Psoas muscle (tissue), 8 donors: Measurements from ENCODE around the gene MYO15B. TPM values are rescaled to one million over a fixed set of nuclear protein-coding genes. Genes with fewer than 3 reads are reported as not detected.

ENCODE experiments used
- ATAC-seq, 4 donors: fragments of 200-7000 bp; cut with Tn5 transposase; one replicate each; pipeline ENCODE4 v1.9.1; 2020; ENCODE audit warnings: moderate library complexity in 3 of 4, mild to moderate bottlenecking in 2 of 4
- DNase-seq, 2 donors: peaks; one replicate each; pipeline ENCODE4 v3.0.0-alpha.2; 2020
- H3K27ac ChIP-seq: fragments of 200-600 bp; one replicate; pipeline ENCODE4 v1.8.0; 2022
- H3K27me3 ChIP-seq, 3 donors: fragments of 200-600 bp in 1 of 3; one replicate each; pipeline versions ENCODE4 v1.6.1 to v1.8.0; 2013 to 2022; ENCODE audit warnings: low read length in 2 of 3, mild to moderate bottlenecking in 2 of 3, moderate library complexity in 1 of 3; ENCODE audit not compliant: insufficient read depth in 3 of 3
- H3K36me3 ChIP-seq, 2 donors: fragments of 200-600 bp in 1 of 2; one replicate each; pipeline versions ENCODE4 v1.6.1 to v1.8.0; 2013 to 2022; ENCODE audit warnings: low read depth in 1 of 2, mild to moderate bottlenecking in 1 of 2, moderate library complexity in 1 of 2; ENCODE audit not compliant: insufficient read depth in 1 of 2
- H3K4me1 ChIP-seq: fragments of 200-600 bp; one replicate; pipeline ENCODE4 v1.8.0; 2022
- H3K4me3 ChIP-seq: fragments of 200-600 bp; one replicate; pipeline ENCODE4 v1.8.0; 2022; ENCODE audit warnings: mild to moderate bottlenecking
- H3K9me3 ChIP-seq: fragments of 200-600 bp; one replicate; pipeline ENCODE4 v1.8.0; 2022
- CTCF ChIP-seq: fragments of 200-600 bp; IDR thresholded peaks from one replicate; pipeline ENCODE4 v1.8.0; 2022; ENCODE audit warnings: antibody characterized with exemption
- WGBS, 3 donors: extraction: QIAGEN DNeasy Blood & Tissue Kit; methylation state at CpG; one replicate each; pipeline versions ENCODE4 v1.1.6 to v1.1.7; 2013; 5-methylcytosine and 5-hydroxymethylcytosine counted together
- intact Hi-C, 2 donors: fragments of 100-400 bp; cut with DNase I; formaldehyde crosslinking; loops; one replicate each; pipeline versions ENCODE4 v1.11.0 to v1.14.2; 2022
- polyA plus RNA-seq, 3 donors: library from polyadenylated mRNA; stranded (reverse); fragments of 200-250 nt; gene quantifications; one replicate each; pipeline ENCODE4 v1.2.3, GENCODE V29; 2013
- total RNA-seq, 4 donors: library from RNA; stranded (reverse); fragmentation: NEBNext Ultra II Directional in 2 of 4; extraction: Animal tissue kit (Norgen Biotek cat#: 25700) in 2 of 4; gene quantifications; one replicate each; pipeline versions ENCODE4 v1.2.1 to v1.2.4, GENCODE V29; 2021 to 2023
- donor health status: healthy with polysubstance abuse.
- donor health status: DM: no; HTN: no; CAD: no; lungs with moderate emphysema.
- donor health status: Bipolar disorder and iron deficiency.
- donor health status: healthy.
- donor health status: DM: yes; HTN: yes; CAD: no.
- donor health status: DM: no; HTN: no; CAD: no.
- donor health status: DM: no; HTN: no; CAD: no.
- donor health status: DM: yes; HTN: yes; CAD: no.

Gene MYO15B
- total and polyA plus RNA-seq, 7 donors = 5.2 to 28.2 (median 16.7) TPM

GRCh38 chr17:75624021-75624420 is 36.4 kb downstream of the MYO15B start:
- no peak for ATAC-seq

GRCh38 chr17:75624714-75625345 is 37.2 kb downstream of the MYO15B start:
- Histone ChIP-seq H3K4me1 (peaks cover 7% of the 10 kb centered on the region), H3K36me3 (peaks cover 2 to 55% of the 10 kb centered on the region in 2 donors), H3K27me3 (no peaks in the 10 kb centered on the region), H3K4me3 (no peak overlapping the region), H3K27ac (no peak overlapping the region), H3K9me3 (no peaks in the 10 kb centered on the region)
- DNase-seq (no peak), ATAC-seq (no peak)
- WGBS, 3 donors = 86 to 88% (median 87%) methylated on average over 23 of the region's 23 CpGs
- intact Hi-C loops = loop anchor here in 1 of 2 donors (5.0 kb wide), 1 partner anchor 83 kb away; no protein-coding TSS in a partner anchor
- TF ChIP-seq CTCF = no peak

More at GRCh38 chr17:75624021-75624420, 36.4 kb downstream of the MYO15B start:
- Histone ChIP-seq H3K9me3 (no peaks in the 10 kb centered on the region), H3K4me3 (no peak overlapping the region), H3K27me3 (no peaks in the 10 kb centered on the region), H3K4me1 (peaks cover 7% of the 10 kb centered on the region), H3K36me3 (peaks cover 2 to 49% of the 10 kb centered on the region in 2 donors), H3K27ac (no peak overlapping the region)
- WGBS, 3 donors = 88 to 93% (median 90%) methylated on average over 12 of the region's 12 CpGs
- no peak for TF ChIP-seq CTCF
- intact Hi-C loops = loop anchor here in 1 of 2 donors (5.0 kb wide), 1 partner anchor 82 kb away; no protein-coding TSS in a partner anchor
- no peak for DNase-seq

GRCh38 chr17:75625813-75626486 is 38.4 kb downstream of the MYO15B start:
- Histone ChIP-seq H3K27ac (no peak overlapping the region), H3K4me1 (peaks cover 7% of the 10 kb centered on the region), H3K9me3 (no peaks in the 10 kb centered on the region), H3K27me3 (no peaks in the 10 kb centered on the region), H3K4me3 (no peak overlapping the region), H3K36me3 (peaks cover 2 to 58% of the 10 kb centered on the region in 2 donors)
- TF ChIP-seq CTCF = peak; percentile 35
- peak in 3 of 4 donors; percentile 25 to 49 (median 45) for ATAC-seq
- DNase-seq = no peak
- intact Hi-C loops = no loop called here
- 80 to 89% (median 84%) methylated on average over 15 of the region's 15 CpGs for WGBS, 3 donors

- H3K4me1 ChIP-seq = peaks cover 7% of the 10 kb centered on the region
- peaks cover 2 to 63% of the 10 kb centered on the region in 2 donors for H3K36me3 ChIP-seq
- intact Hi-C loops = no loop called here
- ATAC-seq = no peak
- no peaks in the 10 kb centered on the region for H3K9me3 ChIP-seq
- TF ChIP-seq CTCF = no peak
- H3K27me3 ChIP-seq = no peaks in the 10 kb centered on the region
- 65 to 71% (median 70%) methylated on average over 9 to 11 of the region's 11 CpGs for WGBS, 3 donors
- H3K4me3 ChIP-seq = no peak overlapping the region
- no peak for DNase-seq
- no peak overlapping the region for H3K27ac ChIP-seq
These were observed 39.0 kb downstream of the MYO15B start for GRCh38 chr17:75626496-75627038.
